Lower leg skin (tissue), 4 donors: ENCODE data around the gene NR1H2. TPM values are rescaled to one million over a fixed set of nuclear protein-coding genes. Genes with fewer than 3 reads are reported as not detected.
A peak's percentile ranks its signal among the peaks of the same experiment; 100 is the strongest.

Source experiments
- DNase-seq, 2 donors: peaks; one replicate each; pipeline ENCODE4 v3.0.0-alpha.2; 2019; ENCODE audit warnings: low spot score in 2 of 2
- H3K4me3 ChIP-seq: fragments of 200-600 bp; sonication (generic); 2 replicates; pipeline ENCODE4 v1.5.1; 2017; ENCODE audit warnings: mild to moderate bottlenecking, low read depth; ENCODE audit not compliant: poor library complexity, severe bottlenecking
- CTCF ChIP-seq, 3 donors: fragments of 450-650 bp; IDR thresholded peaks; one replicate each; pipeline ENCODE4 v1.5.1; 2016; ENCODE audit warnings: antibody characterized with exemption in 3 of 3, mild to moderate bottlenecking in 3 of 3, moderate library complexity in 2 of 3
- POLR2A ChIP-seq, 2 donors: fragments of 450-650 bp; IDR thresholded peaks; one replicate each; pipeline ENCODE4 v1.6.1; 2016 to 2017; ENCODE audit warnings: antibody characterized with exemption in 2 of 2, mild to moderate bottlenecking in 1 of 2, moderate library complexity in 1 of 2
- WGBS, 2 donors: methylation state at CpG; one replicate each; pipeline ENCODE4 v1.1.5; 2018; 5-methylcytosine and 5-hydroxymethylcytosine counted together
- intact Hi-C: fragments of 100-400 bp; cut with DNase I; formaldehyde crosslinking; loops from one replicate; pipeline ENCODE4 v1.15.0; 2023; ENCODE audit warnings: low total_unique reads
- total RNA-seq, 4 donors: library from RNA; depleted of rRNA; stranded (reverse); fragments of >200 nt; gene quantifications; one replicate each; pipeline ENCODE4 v1.1.0, GENCODE V29; 2016

NR1H2 gene
- total RNA-seq, 4 donors from 2014 or later = 83.1 to 112 (median 103) TPM

- intact Hi-C loops = no loop called here
- no peak overlapping the region for H3K4me3 ChIP-seq
- no peak for TF ChIP-seq CTCF (IDR thresholded peaks at IDR 0.05)
- TF ChIP-seq POLR2A (IDR thresholded peaks at IDR 0.05) = no peak
- 64 to 65% methylated on average over 26 to 36 of the region's 37 CpGs for WGBS, 2 donors
- peak; percentile 62 to 93 for DNase-seq
Observed at GRCh38 chr19:50414864-50415660, 38.8 kb downstream of the NR1H2 start.

- WGBS, 2 donors = 84 to 90% methylated on average over 5 to 11 of the region's 22 CpGs
- no peak overlapping the region for H3K4me3 ChIP-seq
- intact Hi-C loops = no loop called here
- DNase-seq = no peak
- TF ChIP-seq POLR2A (IDR thresholded peaks at IDR 0.05) (no peak), CTCF (IDR thresholded peaks at IDR 0.05) (no peak)
Observed at GRCh38 chr19:50415661-50416033, 39.4 kb downstream of the NR1H2 start.

- no peak overlapping the region for H3K4me3 ChIP-seq
- DNase-seq = no peak
- WGBS, 2 donors = 83 to 88% methylated on average over 34 to 35 of the region's 35 CpGs
- intact Hi-C loops = no loop called here
- TF ChIP-seq CTCF (IDR thresholded peaks at IDR 0.05) = no peak
- TF ChIP-seq POLR2A (IDR thresholded peaks at IDR 0.05) = no peak
Observed at GRCh38 chr19:50416034-50416977, 40.0 kb downstream of the NR1H2 start.

GRCh38 chr19:50417111-50418081 is 41.1 kb downstream of the NR1H2 start:
- H3K4me3 ChIP-seq = no peak overlapping the region
- intact Hi-C loops = no loop called here
- WGBS, 2 donors = 60 to 70% methylated on average over 23 to 25 of the region's 42 CpGs
- TF ChIP-seq POLR2A (IDR thresholded peaks at IDR 0.05) (no peak), CTCF (IDR thresholded peaks at IDR 0.05) (no peak)
- DNase-seq = no peak
